Calu3 (cell line): ENCODE results near the gene DISP3. TPM values are rescaled to one million over a fixed set of nuclear protein-coding genes. Genes with fewer than 3 reads are reported as not detected.

ENCODE experiments used
- BruUV-seq: library from RNA; stranded (reverse); fragments of 400-500 nt; replicated peaks from 2 replicates; lab custom pipeline; 2021; lab: Mats Ljungman, UMichigan
- CTCF ChIA-PET: fragments of 300-600 bp; sonication (Branson Sonifier 250); formaldehyde crosslinking; loops from one replicate; lab custom pipeline; 2022; ENCODE audit warnings: antibody characterized with exemption; lab: Charles Lee
- DNase-seq: peaks from one replicate; pipeline ENCODE4 v3.0.0; 2022
- H3K27ac Mint-ChIP-seq: one replicate; pipeline ENCODE4 v1.8.0; 2022; ENCODE audit warnings: mixed read lengths; ENCODE audit not compliant: unreplicated experiment
- H3K27me3 Mint-ChIP-seq: one replicate; pipeline ENCODE4 v1.8.0; 2022; ENCODE audit warnings: mixed read lengths; ENCODE audit not compliant: unreplicated experiment
- H3K36me3 Mint-ChIP-seq: one replicate; pipeline ENCODE4 v1.8.0; 2022; ENCODE audit warnings: mild to moderate bottlenecking, moderate library complexity, mixed read lengths; ENCODE audit not compliant: insufficient read depth, unreplicated experiment
- H3K4me1 Mint-ChIP-seq: one replicate; pipeline ENCODE4 v1.8.0; 2022; ENCODE audit warnings: mild to moderate bottlenecking, low read depth, mixed read lengths; ENCODE audit not compliant: unreplicated experiment
- H3K4me3 Mint-ChIP-seq: one replicate; pipeline ENCODE4 v1.8.0; 2022; ENCODE audit warnings: mild to moderate bottlenecking, low read depth, moderate library complexity, mixed read lengths; ENCODE audit not compliant: unreplicated experiment
- H3K9me3 Mint-ChIP-seq: one replicate; pipeline ENCODE4 v1.8.0; 2022; ENCODE audit warnings: low read depth, mixed read lengths; ENCODE audit not compliant: unreplicated experiment
- intact Hi-C: fragments of 100-400 bp; cut with micrococcal nuclease; formaldehyde crosslinking; loops from one replicate; pipeline ENCODE4 v1.10.0; 2022; ENCODE audit not compliant: unreplicated experiment
- total RNA-seq: library from RNA; stranded (reverse); gene quantifications from 2 replicates; pipeline ENCODE4 v1.2.3, GENCODE V29; 2022
- TF ChIP-seq, protein P1 (sequence below): fragments of 200-600 bp; IDR thresholded peaks from one replicate; pipeline ENCODE4 v1.8.0; 2022; ENCODE audit warnings: antibody characterized with exemption; ENCODE audit not compliant: unreplicated experiment

DISP3 gene
- total RNA-seq, 1 experiment from 2014 or later: 1.3 TPM

DNA sequence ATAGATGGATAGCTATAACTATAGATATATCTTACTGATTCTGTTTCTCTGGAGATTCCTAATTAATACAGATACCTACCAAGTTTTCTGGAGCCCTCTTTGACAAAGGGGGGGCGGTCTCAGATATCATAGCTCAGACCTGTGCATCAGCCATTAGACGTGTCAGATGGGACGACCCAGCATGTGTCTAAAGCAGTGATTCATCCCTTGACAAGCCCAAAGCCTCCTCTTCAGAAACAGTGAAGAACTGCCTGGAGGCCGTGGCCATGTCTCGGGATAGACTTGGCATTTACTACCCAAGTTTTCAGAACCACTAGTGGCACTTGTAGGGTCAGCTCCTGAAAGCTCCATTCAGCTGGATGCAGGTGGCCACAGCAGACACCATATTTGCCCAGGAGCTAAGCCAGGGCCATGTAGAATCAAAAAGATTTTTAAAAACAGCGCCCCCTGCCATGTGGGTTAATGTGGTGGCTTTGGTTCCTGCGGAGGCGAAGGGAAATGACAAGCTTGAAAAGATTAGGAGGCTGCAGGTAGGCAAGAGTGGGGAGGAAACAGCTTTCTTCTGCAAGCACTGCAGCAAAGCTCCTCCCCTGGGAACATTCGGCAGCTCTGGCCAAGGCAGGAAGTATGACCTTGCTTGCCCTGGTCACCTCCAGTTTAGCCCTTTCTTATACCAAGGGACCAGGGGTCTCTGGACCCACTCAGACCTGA, 93.1 kb downstream of the DISP3 start:
- CTCF ChIA-PET: no interaction called here
- Mint-ChIP-seq H3K27me3 (peaks cover 87% of the 10 kb centered on the region), H3K9me3 (no peaks in the 10 kb centered on the region), H3K4me1 (no peaks in the 10 kb centered on the region), H3K27ac (no peak overlapping the region), H3K4me3 (no peak overlapping the region), H3K36me3 (no peaks in the 10 kb centered on the region)
- TF ChIP-seq, protein P1, sequence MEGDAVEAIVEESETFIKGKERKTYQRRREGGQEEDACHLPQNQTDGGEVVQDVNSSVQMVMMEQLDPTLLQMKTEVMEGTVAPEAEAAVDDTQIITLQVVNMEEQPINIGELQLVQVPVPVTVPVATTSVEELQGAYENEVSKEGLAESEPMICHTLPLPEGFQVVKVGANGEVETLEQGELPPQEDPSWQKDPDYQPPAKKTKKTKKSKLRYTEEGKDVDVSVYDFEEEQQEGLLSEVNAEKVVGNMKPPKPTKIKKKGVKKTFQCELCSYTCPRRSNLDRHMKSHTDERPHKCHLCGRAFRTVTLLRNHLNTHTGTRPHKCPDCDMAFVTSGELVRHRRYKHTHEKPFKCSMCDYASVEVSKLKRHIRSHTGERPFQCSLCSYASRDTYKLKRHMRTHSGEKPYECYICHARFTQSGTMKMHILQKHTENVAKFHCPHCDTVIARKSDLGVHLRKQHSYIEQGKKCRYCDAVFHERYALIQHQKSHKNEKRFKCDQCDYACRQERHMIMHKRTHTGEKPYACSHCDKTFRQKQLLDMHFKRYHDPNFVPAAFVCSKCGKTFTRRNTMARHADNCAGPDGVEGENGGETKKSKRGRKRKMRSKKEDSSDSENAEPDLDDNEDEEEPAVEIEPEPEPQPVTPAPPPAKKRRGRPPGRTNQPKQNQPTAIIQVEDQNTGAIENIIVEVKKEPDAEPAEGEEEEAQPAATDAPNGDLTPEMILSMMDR: no peak
- DNase-seq: no peak
- no TSS peak for BruUV-seq
- intact Hi-C loops: no loop called here

DNA sequence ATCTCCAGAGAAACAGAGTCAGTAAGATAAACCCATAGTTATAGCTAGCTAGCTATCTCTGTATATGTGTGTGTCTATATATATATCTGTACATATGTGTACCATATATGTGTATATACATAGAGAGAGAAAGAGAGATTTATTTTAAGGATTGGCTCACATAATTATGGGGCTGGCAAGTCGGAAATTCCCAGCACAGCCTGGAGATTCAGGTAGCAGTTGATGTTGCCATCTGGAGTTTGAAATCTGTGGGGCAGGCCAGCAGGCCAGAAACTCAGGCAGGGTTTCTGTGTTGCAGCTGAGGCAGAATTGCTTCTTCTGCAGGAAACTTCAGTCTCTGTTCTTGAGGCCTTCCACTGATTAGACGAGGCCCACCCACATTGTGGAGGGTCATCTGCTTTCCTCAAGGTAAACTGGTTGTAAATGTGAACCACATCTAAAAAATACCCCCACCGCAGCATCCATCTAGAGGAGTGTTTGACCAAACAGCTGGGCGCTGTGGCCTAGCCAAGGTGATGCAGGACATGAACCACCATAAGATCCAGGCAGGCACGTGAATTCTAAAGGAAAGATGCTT, 94.2 kb downstream of the DISP3 start:
- TF ChIP-seq, protein P1: no peak
- CTCF ChIA-PET: no interaction called here
- intact Hi-C loops: no loop called here
- H3K4me3 Mint-ChIP-seq: no peak overlapping the region
- H3K27me3 Mint-ChIP-seq: peaks cover 87% of the 10 kb centered on the region
- no TSS peak for BruUV-seq
- no peaks in the 10 kb centered on the region for H3K9me3 Mint-ChIP-seq
- H3K4me1 Mint-ChIP-seq: no peaks in the 10 kb centered on the region
- DNase-seq: no peak
- no peak overlapping the region for H3K27ac Mint-ChIP-seq
- H3K36me3 Mint-ChIP-seq: no peaks in the 10 kb centered on the region

DNA sequence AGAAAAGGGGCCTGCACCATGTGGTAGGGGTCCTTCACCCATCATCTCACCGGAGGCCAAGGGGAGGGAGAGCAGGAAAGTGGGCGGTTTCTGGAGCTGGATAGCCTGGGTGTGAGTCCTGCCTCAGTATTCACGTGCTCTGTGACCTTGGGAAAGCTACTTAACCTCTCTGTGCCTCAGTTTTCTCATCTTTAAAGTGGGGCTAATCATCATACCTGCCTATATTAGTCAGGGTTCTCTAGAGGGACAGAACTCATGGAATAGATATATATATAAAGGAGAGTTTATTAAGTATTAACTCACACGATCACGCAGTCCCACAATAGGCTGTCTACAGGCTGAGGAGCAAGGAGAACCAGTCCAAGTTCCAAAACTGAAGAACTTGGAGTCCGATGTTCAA, 96.6 kb downstream of the DISP3 start:
- H3K27me3 Mint-ChIP-seq: peaks cover 82% of the 10 kb centered on the region
- no peaks in the 10 kb centered on the region for H3K4me1 Mint-ChIP-seq

DNA sequence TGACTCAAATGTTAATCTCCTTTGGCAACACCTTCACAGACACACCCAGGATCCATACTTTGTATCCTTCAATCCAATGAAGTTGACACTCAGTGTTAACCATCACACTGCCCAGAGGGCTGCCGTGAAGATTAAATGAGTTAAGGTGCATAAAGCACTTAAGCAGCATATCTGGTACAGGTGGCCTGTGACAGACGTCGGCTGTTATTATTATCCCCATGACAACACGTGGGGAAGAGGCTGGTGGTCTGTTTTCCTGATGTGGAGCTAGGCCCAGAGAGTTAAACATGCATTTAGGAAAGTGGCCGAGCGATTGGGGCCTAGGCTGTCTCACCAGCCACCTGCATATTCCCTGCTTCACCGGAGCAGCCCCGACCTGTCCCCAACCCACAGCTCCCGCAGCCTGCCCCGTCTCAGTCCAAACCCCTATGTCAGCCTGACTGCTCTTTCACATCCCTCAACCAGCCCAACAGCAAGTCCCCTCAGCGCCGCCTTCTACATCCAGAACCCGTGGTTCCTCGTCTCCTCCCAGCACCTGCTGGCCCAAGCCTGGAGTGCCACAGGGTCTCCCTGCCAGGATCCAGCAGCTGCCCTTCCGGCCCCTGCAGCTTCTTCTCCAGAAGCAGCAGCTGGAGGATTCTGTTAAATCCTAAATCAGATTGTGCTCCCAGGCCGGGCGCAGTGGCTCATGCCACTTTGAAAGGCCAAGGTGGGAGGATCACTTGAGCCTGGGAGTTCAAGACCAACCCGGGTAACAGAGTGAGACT, 97.3 kb downstream of the DISP3 start:
- H3K27me3 Mint-ChIP-seq: peaks cover 85% of the 10 kb centered on the region
- H3K9me3 Mint-ChIP-seq: no peaks in the 10 kb centered on the region
- CTCF ChIA-PET: no interaction called here
- DNase-seq: no peak
- intact Hi-C loops: no loop called here
- no peak overlapping the region for H3K27ac Mint-ChIP-seq
- no peaks in the 10 kb centered on the region for H3K4me1 Mint-ChIP-seq
- no peak overlapping the region for H3K4me3 Mint-ChIP-seq
- BruUV-seq: no TSS peak
- no peaks in the 10 kb centered on the region for H3K36me3 Mint-ChIP-seq
- TF ChIP-seq, protein P1: no peak

More for the DNA sequence above, 96.6 kb downstream of the DISP3 start:
- TF ChIP-seq, protein P1: no peak
- intact Hi-C loops: no loop called here
- no peak for DNase-seq
- no peak overlapping the region for H3K4me3 Mint-ChIP-seq
- H3K36me3 Mint-ChIP-seq: no peaks in the 10 kb centered on the region
- CTCF ChIA-PET: no interaction called here
- H3K27ac Mint-ChIP-seq: no peak overlapping the region
- BruUV-seq: no TSS peak
- H3K9me3 Mint-ChIP-seq: no peaks in the 10 kb centered on the region
